ENCODE data around the gene ZNF121. TPM values are rescaled to one million over a fixed set of nuclear protein-coding genes. Genes with fewer than 3 reads are reported as not detected.

Gene ZNF121
- total RNA-seq, 1 donor from 2014 or later: 25.1 TPM

- Histone ChIP-seq H3K27ac (no peak overlapping the region), H3K4me3 (no peak overlapping the region), H3K36me3 (no peaks in the 10 kb centered on the region), H3K27me3 (no peaks in the 10 kb centered on the region), H3K9me3 (peaks cover 22% of the 10 kb centered on the region), H3K4me1 (peaks cover 5% of the 10 kb centered on the region)
- ATAC-seq: no peak
- TF ChIP-seq CTCF (IDR thresholded peaks at IDR 0.05): no peak
- DNase-seq: no peak
- intact Hi-C loops (cut with DNase I): no loop called here
Observed at GRCh38 chr19:9580728-9581127, 3.6 kb downstream of the ZNF121 start.

GRCh38 chr19:9570255-9570654 is 14.0 kb downstream of the ZNF121 start:
- Histone ChIP-seq H3K27me3 (no peaks in the 10 kb centered on the region), H3K4me1 (no peaks in the 10 kb centered on the region), H3K27ac (no peak overlapping the region), H3K4me3 (no peak overlapping the region), H3K36me3 (peaks cover 38% of the 10 kb centered on the region), H3K9me3 (peaks cover 98% of the 10 kb centered on the region)
- DNase-seq: no peak
- no peak for TF ChIP-seq CTCF (IDR thresholded peaks at IDR 0.05)
- intact Hi-C loops (cut with DNase I): no loop called here
- ATAC-seq: no peak

GRCh38 chr19:9566729-9567128 is 17.6 kb downstream of the ZNF121 start:
- Histone ChIP-seq H3K4me3 (no peak overlapping the region), H3K36me3 (peaks cover 58% of the 10 kb centered on the region), H3K27me3 (no peaks in the 10 kb centered on the region), H3K27ac (no peak overlapping the region), H3K9me3 (peaks cover 97% of the 10 kb centered on the region), H3K4me1 (no peaks in the 10 kb centered on the region)
- ATAC-seq (no peak), DNase-seq (no peak)
- intact Hi-C loops (cut with DNase I): no loop called here
- TF ChIP-seq CTCF (IDR thresholded peaks at IDR 0.05): no peak

GRCh38 chr19:9565900-9566705 is 18.2 kb downstream of the ZNF121 start:
- no peak overlapping the region for H3K4me3 ChIP-seq
- H3K27ac ChIP-seq: no peak overlapping the region
- ATAC-seq (no peak), DNase-seq (no peak)
- no peaks in the 10 kb centered on the region for H3K4me1 ChIP-seq
- intact Hi-C loops (cut with DNase I): no loop called here
- TF ChIP-seq CTCF (IDR thresholded peaks at IDR 0.05): no peak
- H3K27me3 ChIP-seq: no peaks in the 10 kb centered on the region
- peaks cover 97% of the 10 kb centered on the region for H3K9me3 ChIP-seq
- peaks cover 61% of the 10 kb centered on the region for H3K36me3 ChIP-seq

- H3K4me1 ChIP-seq: no peaks in the 10 kb centered on the region
- no peaks in the 10 kb centered on the region for H3K36me3 ChIP-seq
- no peak overlapping the region for H3K4me3 ChIP-seq
- no peak overlapping the region for H3K27ac ChIP-seq
- DNase-seq: no peak
- intact Hi-C loops (cut with DNase I): no loop called here
- no peak for TF ChIP-seq CTCF (IDR thresholded peaks at IDR 0.05)
- H3K27me3 ChIP-seq: no peaks in the 10 kb centered on the region
- ATAC-seq: no peak
- H3K9me3 ChIP-seq: peaks cover 21% of the 10 kb centered on the region
Observed at GRCh38 chr19:9552536-9553274, 31.6 kb downstream of the ZNF121 start.

Measured in upper lobe of right lung (tissue), 1 donor.